Omental fat pad (tissue), 4 donors: Measurements from ENCODE around the gene ZNF432. TPM values are rescaled to one million over a fixed set of nuclear protein-coding genes. Genes with fewer than 3 reads are reported as not detected.
"Not testable (repeated sequence)": the region's sequence is repeated elsewhere in the genome, so short reads cannot be mapped to it uniquely, and the experiment has no call there.

ENCODE experiments used
- ATAC-seq: fragments of 150-250 bp; one replicate; pipeline ENCODE4 v1.9.1; 2016; ENCODE audit warnings: mild to moderate bottlenecking, moderate library complexity; ENCODE audit not compliant: low FRiP score
- DNase-seq: peaks from one replicate; pipeline ENCODE4 v3.0.0-alpha.2; 2019; ENCODE audit warnings: low spot score
- CTCF ChIP-seq, 3 donors: fragments of 450-650 bp; IDR thresholded peaks; one replicate each; pipeline ENCODE4 v1.5.1; 2016 to 2017; ENCODE audit warnings: antibody characterized with exemption in 3 of 3, mild to moderate bottlenecking in 3 of 3, moderate library complexity in 2 of 3
- total RNA-seq, 4 donors: library from RNA; depleted of rRNA; stranded (reverse); fragments of >200 nt; gene quantifications; one replicate each; pipeline ENCODE4 v1.1.0, GENCODE V29; 2016

The ZNF432 gene
- total RNA-seq, 4 donors from 2014 or later, result 7.3 to 15.3 (median 11.7) TPM

GRCh38 chr19:52028027-52028779 is 20.4 kb downstream of the ZNF432 start, which contains the start of gene ZNF614:
Gene ZNF614, minus strand, starts transcription at chr19:52028379. Its CDS starts 2,634 bp downstream, at chr19:52025745.
- TF ChIP-seq CTCF (IDR thresholded peaks at IDR 0.05), result no peak
- ATAC-seq (peak; percentile 96), DNase-seq (peak; percentile 68)

DNA sequence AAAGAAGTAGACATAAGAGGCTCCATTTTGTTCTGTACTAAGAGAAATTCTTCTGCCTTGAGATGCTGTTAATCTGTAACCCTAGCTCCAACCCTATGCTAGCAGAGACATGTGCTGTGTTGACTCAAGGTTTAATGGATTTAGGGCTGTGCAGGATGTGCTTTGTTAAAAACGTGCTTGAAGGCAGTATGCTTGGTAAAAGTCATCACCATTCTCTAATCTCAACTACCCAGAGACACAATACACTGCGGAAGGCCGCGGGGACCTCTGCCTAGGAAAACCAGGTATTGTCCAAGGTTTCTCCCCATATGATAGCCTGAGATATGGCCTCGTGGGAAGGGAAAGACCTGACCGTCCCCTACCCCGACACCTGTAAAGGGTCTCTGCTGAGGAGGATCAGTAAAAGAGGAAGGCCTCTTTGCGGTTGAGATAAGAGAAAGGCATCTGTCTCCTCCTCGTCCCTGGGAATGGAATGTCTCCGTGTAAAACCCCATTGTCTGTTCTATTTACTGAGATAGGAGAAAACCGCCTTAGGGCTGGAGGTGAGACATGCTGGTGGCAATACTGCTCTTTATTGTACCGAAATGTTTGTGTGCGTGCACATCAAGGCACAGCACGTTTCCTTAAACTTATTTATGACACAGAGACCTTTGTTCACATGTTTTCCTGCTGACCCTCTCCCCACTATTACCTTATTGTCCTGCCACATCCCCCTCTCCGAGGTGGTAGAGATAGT is 22.2 kb downstream of the ZNF432 start:
- not testable (repeated sequence) for ATAC-seq, DNase-seq

DNA sequence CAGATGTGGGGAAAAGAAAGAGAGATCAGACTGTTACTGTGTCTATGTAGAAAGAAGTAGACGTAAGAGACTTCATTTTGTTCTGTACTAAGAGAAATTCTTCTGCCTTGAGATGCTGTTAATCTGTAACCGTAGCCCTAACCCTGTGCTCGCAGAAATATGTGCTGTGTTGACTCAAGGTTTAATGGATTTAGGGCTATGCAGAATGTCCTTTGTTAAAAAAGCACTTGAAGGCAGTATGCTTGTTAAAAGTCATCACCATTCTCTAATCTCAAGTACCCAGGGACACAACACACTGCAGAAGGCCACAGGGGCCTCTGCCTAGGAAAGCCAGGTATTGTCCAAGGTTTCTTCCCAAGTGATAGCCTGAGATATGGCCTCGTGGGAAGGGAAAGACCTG is 24.2 kb downstream of the ZNF432 start:
- DNase-seq, ATAC-seq: not testable (repeated sequence)

- no peak for DNase-seq
- ATAC-seq, result no peak
- no peak for TF ChIP-seq CTCF (IDR thresholded peaks at IDR 0.05)
Observed at GRCh38 chr19:52022193-52022592, 26.4 kb downstream of the ZNF432 start.

DNA sequence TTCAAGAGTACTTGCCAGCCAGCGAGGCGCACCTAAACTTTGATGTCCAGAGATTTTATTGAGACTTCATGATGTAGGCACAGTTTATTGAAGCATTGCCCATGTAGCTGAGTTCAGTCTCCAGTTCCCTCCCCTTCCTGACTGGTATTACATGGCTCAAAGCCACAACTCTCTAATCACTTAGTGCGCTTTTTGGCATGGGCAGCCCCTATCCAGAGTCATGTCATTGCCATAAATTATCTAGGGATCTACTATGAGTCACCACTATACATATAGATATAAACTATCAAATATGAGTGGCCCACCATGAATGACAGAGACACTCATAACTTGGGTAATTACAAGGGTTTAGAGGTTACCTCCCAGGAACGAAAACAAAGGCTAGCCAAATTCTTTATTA is 28.1 kb downstream of the ZNF432 start:
- DNase-seq (no peak), ATAC-seq (no peak)
- no peak for TF ChIP-seq CTCF (IDR thresholded peaks at IDR 0.05)

DNA sequence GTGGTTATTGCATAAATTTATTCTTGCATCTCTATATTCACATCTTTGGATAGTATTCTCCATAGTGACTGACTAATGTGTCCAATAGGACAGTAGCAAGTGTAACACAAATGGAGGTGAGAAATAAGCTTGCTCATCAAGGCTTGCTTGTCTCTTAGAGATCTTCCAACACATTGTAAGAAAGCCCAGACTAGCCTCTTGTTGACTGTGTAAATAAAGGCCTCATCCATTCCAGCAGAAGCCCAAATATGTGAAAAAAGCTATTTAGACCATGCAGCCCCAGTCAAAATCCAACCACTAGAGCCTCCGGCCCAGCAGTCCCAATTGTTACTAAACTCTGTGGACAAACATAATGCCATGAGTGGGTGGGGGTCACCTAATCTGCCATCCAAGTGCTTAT is 38.0 kb downstream of the ZNF432 start:
- ATAC-seq (no peak), DNase-seq (no peak)
- no peak for TF ChIP-seq CTCF (IDR thresholded peaks at IDR 0.05)

- DNase-seq (peak; percentile 74), ATAC-seq (peak; percentile 96)
- no peak for TF ChIP-seq CTCF (IDR thresholded peaks at IDR 0.05)
Observed at GRCh38 chr19:52007806-52008557, 40.7 kb downstream of the ZNF432 start, which contains the start of gene ZNF615. Gene ZNF615, minus strand, starts transcription at chr19:52008211. Its CDS starts 4,500 bp downstream, at chr19:52003711.
